ENCODE data around the gene SORBS1. TPM values are rescaled to one million over a fixed set of nuclear protein-coding genes. Genes with fewer than 3 reads are reported as not detected.
A peak's percentile ranks its signal among the peaks of the same experiment; 100 is the strongest.

The SORBS1 gene
- total and polyA plus RNA-seq, 4 donors = 13.1 to 68.9 (median 44.0) TPM

GRCh38 chr10:95391164-95391563 is 170.0 kb downstream of the SORBS1 start:
- H3K9ac ChIP-seq (ENCODE audit: insufficient read depth in 1 of 2, low read length in 2 of 2) = no peak overlapping the region
- 82 to 90% methylated on average over 1 of the region's 1 CpG for whole genome bisulfite sequencing, 2 donors
- H3K9me3 ChIP-seq (ENCODE audit: control insufficient read depth in 4 of 4, insufficient read depth in 3 of 4, low read length in 3 of 4) = no peaks in the 10 kb centered on the region
- DNase-seq = no peak
- peaks cover 5 to 12% (median 7%) of the 10 kb centered on the region in 4 donors for H3K36me3 ChIP-seq (ENCODE audit: control insufficient read depth in 4 of 4, insufficient read depth in 4 of 4, low read length in 4 of 4)
- no peak for TF ChIP-seq CTCF (IDR thresholded peaks at IDR 0.05; ENCODE audit: control extremely low read depth, extremely low read depth)
- peaks cover 0 to 28% (median 17%) of the 10 kb centered on the region in 5 donors for H3K4me1 ChIP-seq (ENCODE audit: control insufficient read depth in 5 of 5, insufficient read depth in 5 of 5, low read length in 5 of 5)
- no peak for ATAC-seq (ENCODE audit: insufficient read depth, low FRiP score)
- H3K4me3 ChIP-seq = no peak overlapping the region
- peak overlapping the region in 1 of 2 donors; percentile 41 for H3K27ac ChIP-seq (ENCODE audit: low read depth in 1 of 2, low read length in 1 of 2)
- H3K27me3 ChIP-seq (ENCODE audit: control insufficient read depth in 3 of 3, insufficient read depth in 3 of 3, low read length in 2 of 3) = no peaks in the 10 kb centered on the region

DNA sequence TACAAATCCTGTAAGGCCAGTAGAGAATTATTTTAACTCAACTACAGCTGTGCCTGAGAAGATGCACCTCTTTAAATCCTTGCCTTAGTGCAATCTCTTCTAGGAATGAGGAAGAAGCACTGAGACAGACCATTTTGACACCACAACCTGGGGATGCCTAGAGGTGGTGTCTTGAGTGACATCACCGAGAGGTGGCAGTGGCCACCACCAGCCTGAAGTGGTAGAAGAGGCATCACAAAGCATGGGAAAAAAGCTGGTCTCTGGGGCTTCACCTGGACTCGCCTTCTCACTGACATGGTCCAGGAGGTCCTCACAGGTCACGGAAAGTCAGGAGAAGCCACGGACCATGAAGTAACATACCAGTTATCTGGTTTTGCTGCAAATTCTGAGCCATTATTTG is 171.2 kb downstream of the SORBS1 start:
- TF ChIP-seq CTCF (IDR thresholded peaks at IDR 0.05; ENCODE audit: control extremely low read depth, extremely low read depth) = no peak
- ATAC-seq (ENCODE audit: insufficient read depth, low FRiP score) = no peak

DNA sequence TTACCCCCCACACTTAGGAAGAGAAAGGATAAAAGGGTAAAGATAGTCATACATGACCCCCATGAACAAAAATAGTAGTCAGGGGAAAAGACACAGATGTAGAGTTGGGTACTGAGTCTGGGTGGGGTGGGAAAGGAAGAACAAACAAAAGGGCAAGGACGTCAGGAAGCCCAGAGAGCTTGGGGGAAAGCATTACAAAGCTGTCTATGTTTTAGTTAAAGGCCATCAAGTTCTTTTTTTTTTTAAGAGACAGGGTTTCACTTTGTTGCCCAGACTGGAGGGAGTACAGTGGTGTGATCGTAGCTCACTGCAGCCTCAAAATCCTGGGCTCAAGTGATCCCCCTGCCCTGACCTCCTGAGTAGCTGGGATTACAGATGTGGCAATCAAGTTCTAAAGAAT is 172.0 kb downstream of the SORBS1 start:
- H3K4me1 ChIP-seq (ENCODE audit: control insufficient read depth in 5 of 5, insufficient read depth in 5 of 5, low read length in 5 of 5) = peaks cover 0 to 24% (median 18%) of the 10 kb centered on the region in 5 donors
- H3K36me3 ChIP-seq (ENCODE audit: control insufficient read depth in 4 of 4, insufficient read depth in 4 of 4, low read length in 4 of 4) = peaks cover 2 to 16% (median 6%) of the 10 kb centered on the region in 4 donors
- H3K4me3 ChIP-seq = no peak overlapping the region
- WGBS, 2 donors = 56 to 71% methylated on average over 2 of the region's 2 CpGs
- H3K9me3 ChIP-seq (ENCODE audit: control insufficient read depth in 4 of 4, insufficient read depth in 3 of 4, low read length in 3 of 4) = no peaks in the 10 kb centered on the region
- no peak overlapping the region for H3K9ac ChIP-seq (ENCODE audit: insufficient read depth in 1 of 2, low read length in 2 of 2)
- peak overlapping the region in 1 of 2 donors; percentile 55 for H3K27ac ChIP-seq (ENCODE audit: low read depth in 1 of 2, low read length in 1 of 2)
- DNase-seq = no peak
- H3K27me3 ChIP-seq (ENCODE audit: control insufficient read depth in 3 of 3, insufficient read depth in 3 of 3, low read length in 2 of 3) = no peaks in the 10 kb centered on the region
- ATAC-seq (ENCODE audit: insufficient read depth, low FRiP score) = no peak
- TF ChIP-seq CTCF (IDR thresholded peaks at IDR 0.05; ENCODE audit: control extremely low read depth, extremely low read depth) = no peak

More for the DNA sequence above, 171.2 kb downstream of the SORBS1 start:
- Histone ChIP-seq H3K9me3 (ENCODE audit: control insufficient read depth in 4 of 4, insufficient read depth in 3 of 4, low read length in 3 of 4) (no peaks in the 10 kb centered on the region), H3K27ac (ENCODE audit: low read depth in 1 of 2, low read length in 1 of 2) (no peak overlapping the region), H3K36me3 (ENCODE audit: control insufficient read depth in 4 of 4, insufficient read depth in 4 of 4, low read length in 4 of 4) (peaks cover 4 to 14% (median 5%) of the 10 kb centered on the region in 4 donors), H3K27me3 (ENCODE audit: control insufficient read depth in 3 of 3, insufficient read depth in 3 of 3, low read length in 2 of 3) (no peaks in the 10 kb centered on the region), H3K4me3 (no peak overlapping the region), H3K9ac (ENCODE audit: insufficient read depth in 1 of 2, low read length in 2 of 2) (no peak overlapping the region), H3K4me1 (ENCODE audit: control insufficient read depth in 5 of 5, insufficient read depth in 5 of 5, low read length in 5 of 5) (peaks cover 0 to 26% (median 18%) of the 10 kb centered on the region in 5 donors)
- no peak for DNase-seq
- WGBS, 2 donors = 97 to 98% methylated on average over 4 of the region's 4 CpGs

- H3K4me1 ChIP-seq (ENCODE audit: control insufficient read depth in 5 of 5, insufficient read depth in 5 of 5, low read length in 5 of 5) = peaks cover 0 to 24% (median 17%) of the 10 kb centered on the region in 5 donors
- H3K4me3 ChIP-seq = no peak overlapping the region
- H3K27ac ChIP-seq (ENCODE audit: low read depth in 1 of 2, low read length in 1 of 2) = peak overlapping the region; percentile 9 to 55
- 16 to 52% methylated on average over 1 of the region's 1 CpG for WGBS, 2 donors
- ATAC-seq (ENCODE audit: insufficient read depth, low FRiP score) (no peak), DNase-seq (peak in 2 of 3 donors; percentile 23 to 57)
- H3K27me3 ChIP-seq (ENCODE audit: control insufficient read depth in 3 of 3, insufficient read depth in 3 of 3, low read length in 2 of 3) = no peaks in the 10 kb centered on the region
- TF ChIP-seq CTCF (IDR thresholded peaks at IDR 0.05; ENCODE audit: control extremely low read depth, extremely low read depth) = no peak
- no peaks in the 10 kb centered on the region for H3K9me3 ChIP-seq (ENCODE audit: control insufficient read depth in 4 of 4, insufficient read depth in 3 of 4, low read length in 3 of 4)
- no peak overlapping the region for H3K9ac ChIP-seq (ENCODE audit: insufficient read depth in 1 of 2, low read length in 2 of 2)
- H3K36me3 ChIP-seq (ENCODE audit: control insufficient read depth in 4 of 4, insufficient read depth in 4 of 4, low read length in 4 of 4) = peaks cover 2 to 21% (median 6%) of the 10 kb centered on the region in 4 donors
These were observed 172.6 kb downstream of the SORBS1 start for GRCh38 chr10:95388539-95388938.

Measured in lung (tissue), 12 donors.